D721Med (cell line): Measurements from ENCODE around the gene CTNNA3.
A peak's percentile ranks its signal among the peaks of the same experiment; 100 is the strongest.

Experiments used
- DNase-seq: peaks from one replicate; pipeline ENCODE4 v3.0.0; 2011; ENCODE audit warnings: low spot score; ENCODE audit not compliant: insufficient read length
- FAIRE-seq: peaks from 2 replicates; lab custom pipeline; 2011; peaks lifted over from hg19 to GRCh38; lab: Jason Lieb, UNC
- CTCF ChIP-seq: IDR thresholded peaks from 2 replicates; pipeline ENCODE4 v1.5.1; 2012; ENCODE audit warnings: mild to moderate bottlenecking, control low read depth; ENCODE audit not compliant: insufficient read depth; ENCODE audit errors: missing control alignments

CTNNA3 gene

GRCh38 chr10:66925896-66926715 is 769.9 kb downstream of the CTNNA3 start, which contains the start of gene LRRTM3:
Gene LRRTM3, plus strand, starts transcription at chr10:66926036.
- no peak for DNase-seq
- no peak for FAIRE-seq
- TF ChIP-seq CTCF = peak; percentile 67

GRCh38 chr10:66925373-66925772 is 770.6 kb downstream of the CTNNA3 start:
- DNase-seq = no peak
- FAIRE-seq = no peak
- no peak for TF ChIP-seq CTCF

- no peak for FAIRE-seq
- DNase-seq = no peak
- no peak for TF ChIP-seq CTCF
These were observed 771.2 kb downstream of the CTNNA3 start for GRCh38 chr10:66924674-66925345.

GRCh38 chr10:66919248-66919647 is 776.7 kb downstream of the CTNNA3 start:
- TF ChIP-seq CTCF = no peak
- DNase-seq (no peak), FAIRE-seq (no peak)

- DNase-seq = no peak
- TF ChIP-seq CTCF = no peak
- no peak for FAIRE-seq
These were observed 778.9 kb downstream of the CTNNA3 start for GRCh38 chr10:66917104-66917503.

GRCh38 chr10:66916030-66916429 is 780.0 kb downstream of the CTNNA3 start:
- TF ChIP-seq CTCF = no peak
- DNase-seq = no peak
- FAIRE-seq = no peak

GRCh38 chr10:66910671-66911070 is 785.3 kb downstream of the CTNNA3 start:
- no peak for FAIRE-seq
- DNase-seq = no peak
- no peak for TF ChIP-seq CTCF
